GM21381 (cell line): ENCODE results near the gene FUS.
"Not testable (repeated sequence)": the region's sequence is repeated elsewhere in the genome, so short reads cannot be mapped to it uniquely, and the experiment has no call there.

ENCODE experiments used
- ATAC-seq: cut with Tn5 transposase; IDR thresholded peaks from one replicate; pipeline ENCODE4 v1.9.1; 2021; ENCODE audit warnings: mild to moderate bottlenecking, moderate library complexity; ENCODE audit not compliant: unreplicated experiment

Gene FUS

GRCh38 chr16:31143011-31143693, 36.8 kb upstream of the FUS start:
- no peak for ATAC-seq

- ATAC-seq, result no peak
Measured at GRCh38 chr16:31143694-31144148, 36.2 kb upstream of the FUS start.

GRCh38 chr16:31144418-31144817, 35.5 kb upstream of the FUS start:
- not testable (repeated sequence) for ATAC-seq

GRCh38 chr16:31145398-31145990, 34.4 kb upstream of the FUS start:
- ATAC-seq, result no peak

- no peak for ATAC-seq
Measured at GRCh38 chr16:31147574-31147973, 32.4 kb upstream of the FUS start.

GRCh38 chr16:31148281-31148728, 31.6 kb upstream of the FUS start:
- no peak for ATAC-seq

- ATAC-seq, result no peak
Measured at GRCh38 chr16:31148896-31149295, 31.0 kb upstream of the FUS start.

- ATAC-seq, result no peak
Measured at GRCh38 chr16:31149332-31149731, 30.6 kb upstream of the FUS start.

- ATAC-seq, result no peak
Measured at GRCh38 chr16:31149894-31150890, 29.7 kb upstream of the FUS start, which contains the start of gene PRSS36. Gene PRSS36 (minus strand): TSS chr16:31150066. CDS start chr16:31150035, 31 bp downstream.

GRCh38 chr16:31150976-31151375, 29.0 kb upstream of the FUS start:
- ATAC-seq, result not testable (repeated sequence)

GRCh38 chr16:31157136-31157535, 22.8 kb upstream of the FUS start:
- ATAC-seq, result no peak

- ATAC-seq, result no peak
Measured at GRCh38 chr16:31167315-31167714, 12.6 kb upstream of the FUS start.

- no peak for ATAC-seq
Measured at GRCh38 chr16:31168848-31169247, 11.1 kb upstream of the FUS start.

GRCh38 chr16:31170048-31170447, 9.9 kb upstream of the FUS start:
- not testable (repeated sequence) for ATAC-seq

GRCh38 chr16:31177136-31177535, 2.8 kb upstream of the FUS start:
- no peak for ATAC-seq

- ATAC-seq, result peak; percentile 4
Measured at GRCh38 chr16:31179219-31179746, 656 bp upstream of the FUS start.

- ATAC-seq, result no peak
Measured at GRCh38 chr16:31181102-31181830, 1.3 kb downstream of the FUS start.

GRCh38 chr16:31182391-31182790, 2.5 kb downstream of the FUS start:
- ATAC-seq, result no peak

GRCh38 chr16:31183432-31184428, 3.8 kb downstream of the FUS start:
- no peak for ATAC-seq
